Vagina (tissue), 2 donors: Measurements from ENCODE around the gene FRMPD2. TPM values are rescaled to one million over a fixed set of nuclear protein-coding genes. Genes with fewer than 3 reads are reported as not detected.

ENCODE experiments used
- DNase-seq, 2 donors: peaks; one replicate each; pipeline ENCODE4 v3.0.0-alpha.2; 2017; ENCODE audit errors: extremely low spot score in 2 of 2
- H3K27ac ChIP-seq: fragments of 200-600 bp; sonication (generic); one replicate; pipeline ENCODE4 v1.5.1; 2019
- H3K27me3 ChIP-seq: fragments of 200-600 bp; sonication (generic); one replicate; pipeline ENCODE4 v1.5.1; 2019
- H3K36me3 ChIP-seq, 2 donors: fragments of 200-600 bp; sonication (generic); one replicate each; pipeline ENCODE4 v1.5.1; 2017 to 2019
- H3K4me1 ChIP-seq: fragments of 200-600 bp; sonication (generic); one replicate; pipeline ENCODE4 v1.5.1; 2019
- H3K4me3 ChIP-seq, 2 donors: fragments of 200-600 bp; sonication (generic); 1 replicate in 1 of 2; 2 replicates in 1 of 2; pipeline ENCODE4 v1.5.1; 2016 to 2019
- H3K9me3 ChIP-seq: fragments of 200-600 bp; sonication (generic); one replicate; pipeline ENCODE4 v1.5.1; 2019
- CTCF ChIP-seq, 3 experiments: fragments of 450-650 bp in 2 of 3; fragments of 200-600 bp in 1 of 3; sonication (generic) in 1 of 3; IDR thresholded peaks; one replicate each; pipeline ENCODE4 v1.5.1; 2017 to 2019; ENCODE audit warnings: antibody characterized with exemption in 3 of 3, mild to moderate bottlenecking in 2 of 3, moderate library complexity in 2 of 3
- POLR2A ChIP-seq, 2 donors: fragments of 450-650 bp; IDR thresholded peaks; one replicate each; pipeline ENCODE4 v1.6.1; 2017; ENCODE audit warnings: antibody characterized with exemption in 2 of 2, mild to moderate bottlenecking in 2 of 2, moderate library complexity in 2 of 2
- POLR2AphosphoS5 ChIP-seq, 2 donors: sonication (generic); formaldehyde crosslinking; IDR thresholded peaks; one replicate each; pipeline ENCODE4 v1.9.0; 2017; ENCODE audit warnings: antibody characterized with exemption in 2 of 2, mild to moderate bottlenecking in 2 of 2, low read depth in 1 of 2; ENCODE audit not compliant: insufficient read depth in 1 of 2
- intact Hi-C: fragments of 100-400 bp; cut with DNase I; formaldehyde crosslinking; loops from one replicate; pipeline ENCODE4 v1.15.1; 2023
- total RNA-seq: library from RNA; depleted of rRNA; stranded (reverse); fragments of >200 nt; gene quantifications from one replicate; pipeline ENCODE4 v1.2.3, GENCODE V29; 2016

Gene FRMPD2
- not detected for total RNA-seq

- no peaks in the 10 kb centered on the region for H3K9me3 ChIP-seq
- no peaks in the 10 kb centered on the region for H3K36me3 ChIP-seq
- no peak within 1 kb of the TSS for H3K27ac ChIP-seq
- no peaks in the 10 kb centered on the region for H3K4me1 ChIP-seq
- intact Hi-C loops, result no loop called here
- H3K27me3 ChIP-seq, result no peaks in the 10 kb centered on the region
- H3K4me3 ChIP-seq, result no peak within 1 kb of the TSS
- DNase-seq, result no peak
- TF ChIP-seq POLR2A (IDR thresholded peaks at IDR 0.05) (no peak), CTCF (IDR thresholded peaks at IDR 0.05) (no peak), POLR2AphosphoS5 (IDR thresholded peaks at IDR 0.05; ENCODE audit: insufficient read depth in 1 of 2, low read depth in 1 of 2) (no peak)
Measured at GRCh38 chr10:48274636-48275035, at the start of gene FRMPD2. FRMPD2 (minus strand) TSS chr10:48274696; CDS start chr10:48274567, 129 bp downstream.

- H3K36me3 ChIP-seq, result no peaks in the 10 kb centered on the region
- DNase-seq, result no peak
- H3K27ac ChIP-seq, result no peak overlapping the region
- no peaks in the 10 kb centered on the region for H3K27me3 ChIP-seq
- no peak overlapping the region for H3K4me3 ChIP-seq
- no peak for TF ChIP-seq POLR2A (IDR thresholded peaks at IDR 0.05)
- no peak for TF ChIP-seq CTCF (IDR thresholded peaks at IDR 0.05)
- no peak for TF ChIP-seq POLR2AphosphoS5 (IDR thresholded peaks at IDR 0.05; ENCODE audit: insufficient read depth in 1 of 2, low read depth in 1 of 2)
- intact Hi-C loops, result no loop called here
- no peaks in the 10 kb centered on the region for H3K9me3 ChIP-seq
- H3K4me1 ChIP-seq, result peaks cover 8% of the 10 kb centered on the region
Measured at GRCh38 chr10:48322017-48322416, 47.5 kb upstream of the FRMPD2 start.

GRCh38 chr10:48317321-48317990 lies 43.0 kb upstream of the FRMPD2 start:
- no peaks in the 10 kb centered on the region for H3K9me3 ChIP-seq
- no peak for DNase-seq
- no peaks in the 10 kb centered on the region for H3K36me3 ChIP-seq
- no peak overlapping the region for H3K27ac ChIP-seq
- H3K27me3 ChIP-seq, result no peaks in the 10 kb centered on the region
- peaks cover 19% of the 10 kb centered on the region for H3K4me1 ChIP-seq
- no peak overlapping the region for H3K4me3 ChIP-seq
- intact Hi-C loops, result no loop called here
- TF ChIP-seq POLR2AphosphoS5 (IDR thresholded peaks at IDR 0.05; ENCODE audit: insufficient read depth in 1 of 2, low read depth in 1 of 2) (no peak), CTCF (IDR thresholded peaks at IDR 0.05) (no peak), POLR2A (IDR thresholded peaks at IDR 0.05) (no peak)

GRCh38 chr10:48316236-48316635 lies 41.7 kb upstream of the FRMPD2 start:
- no peak overlapping the region for H3K27ac ChIP-seq
- H3K4me3 ChIP-seq, result no peak overlapping the region
- peaks cover 19% of the 10 kb centered on the region for H3K4me1 ChIP-seq
- H3K27me3 ChIP-seq, result no peaks in the 10 kb centered on the region
- no peaks in the 10 kb centered on the region for H3K36me3 ChIP-seq
- no peak for DNase-seq
- no peaks in the 10 kb centered on the region for H3K9me3 ChIP-seq
- intact Hi-C loops, result no loop called here
- TF ChIP-seq CTCF (IDR thresholded peaks at IDR 0.05) (no peak), POLR2A (IDR thresholded peaks at IDR 0.05) (no peak), POLR2AphosphoS5 (IDR thresholded peaks at IDR 0.05; ENCODE audit: insufficient read depth in 1 of 2, low read depth in 1 of 2) (no peak)

- intact Hi-C loops, result no loop called here
- Histone ChIP-seq H3K4me1 (peaks cover 27% of the 10 kb centered on the region), H3K27me3 (no peaks in the 10 kb centered on the region), H3K9me3 (no peaks in the 10 kb centered on the region), H3K27ac (no peak overlapping the region), H3K4me3 (no peak overlapping the region), H3K36me3 (no peaks in the 10 kb centered on the region)
- TF ChIP-seq POLR2A (IDR thresholded peaks at IDR 0.05), result no peak
- TF ChIP-seq POLR2AphosphoS5 (IDR thresholded peaks at IDR 0.05; ENCODE audit: insufficient read depth in 1 of 2, low read depth in 1 of 2), result no peak
- no peak for TF ChIP-seq CTCF (IDR thresholded peaks at IDR 0.05)
- DNase-seq, result no peak
Measured at GRCh38 chr10:48314107-48314506, 39.6 kb upstream of the FRMPD2 start.
